HG03342 (cell line): ENCODE data around the gene PISD.

Experiments used
- ATAC-seq: cut with Tn5 transposase; IDR thresholded peaks from one replicate; pipeline ENCODE4 v1.9.1; 2021; ENCODE audit warnings: mild to moderate bottlenecking, moderate library complexity; ENCODE audit not compliant: unreplicated experiment

The PISD gene

DNA sequence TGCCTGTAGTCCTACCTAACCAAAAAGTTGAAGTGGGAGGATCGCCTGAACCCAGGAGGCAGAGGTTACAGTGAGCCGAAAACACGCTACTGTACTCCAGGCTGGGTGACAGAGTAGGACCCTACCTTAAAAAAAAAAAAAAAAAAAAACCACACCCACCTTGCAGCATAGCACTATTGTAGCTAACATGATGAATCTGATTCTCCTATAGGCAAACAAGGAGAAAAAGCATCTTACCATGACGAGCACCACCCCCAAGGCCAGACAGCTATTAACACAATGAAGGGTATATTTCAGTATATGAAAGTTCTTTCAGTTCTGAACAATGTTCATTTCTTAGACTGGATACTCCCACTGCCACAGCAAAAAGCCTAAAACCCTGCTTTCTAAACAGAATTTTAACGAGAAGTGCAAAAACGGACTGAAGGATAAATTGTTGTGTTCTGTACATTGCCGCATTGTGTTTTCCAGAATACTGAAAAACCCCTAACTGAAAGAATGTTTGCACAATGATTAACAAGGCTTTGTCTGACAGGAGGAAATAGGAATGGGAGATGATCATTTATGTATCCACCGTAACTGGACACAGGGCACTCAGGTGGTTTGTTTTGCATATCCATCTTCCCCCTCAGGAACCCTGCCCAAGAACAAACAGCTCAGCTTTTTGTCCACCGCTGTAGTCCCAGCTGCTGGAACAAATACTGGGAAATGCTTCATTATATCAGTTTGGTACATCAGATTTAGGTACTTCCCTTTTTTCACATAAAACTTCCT is 8.9 kb downstream of the PISD start:
- no peak for ATAC-seq

GRCh38 chr22:31652088-31652487 is 9.9 kb downstream of the PISD start:
- ATAC-seq: no peak

- no peak for ATAC-seq
These were observed 10.4 kb downstream of the PISD start for GRCh38 chr22:31651664-31652063.

DNA sequence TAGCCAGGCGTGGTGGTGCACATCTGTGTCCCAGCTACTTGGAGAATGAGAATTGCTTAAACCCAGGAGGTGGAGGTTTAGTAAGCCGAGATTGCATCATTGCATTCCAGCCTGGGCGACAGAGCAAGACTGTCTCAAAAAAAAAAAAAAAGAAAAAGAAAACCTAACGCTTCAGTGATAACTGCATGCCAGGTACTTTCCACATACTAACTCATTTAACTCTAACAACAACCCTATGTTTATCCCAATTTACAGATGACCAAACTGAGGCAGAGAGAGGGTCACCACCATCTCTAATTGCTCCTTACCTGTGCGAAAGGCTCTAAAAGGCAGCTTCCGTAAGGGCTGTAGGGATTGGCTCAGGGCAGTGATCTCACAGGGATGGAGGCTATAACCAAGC is 11.6 kb downstream of the PISD start:
- no peak for ATAC-seq

DNA sequence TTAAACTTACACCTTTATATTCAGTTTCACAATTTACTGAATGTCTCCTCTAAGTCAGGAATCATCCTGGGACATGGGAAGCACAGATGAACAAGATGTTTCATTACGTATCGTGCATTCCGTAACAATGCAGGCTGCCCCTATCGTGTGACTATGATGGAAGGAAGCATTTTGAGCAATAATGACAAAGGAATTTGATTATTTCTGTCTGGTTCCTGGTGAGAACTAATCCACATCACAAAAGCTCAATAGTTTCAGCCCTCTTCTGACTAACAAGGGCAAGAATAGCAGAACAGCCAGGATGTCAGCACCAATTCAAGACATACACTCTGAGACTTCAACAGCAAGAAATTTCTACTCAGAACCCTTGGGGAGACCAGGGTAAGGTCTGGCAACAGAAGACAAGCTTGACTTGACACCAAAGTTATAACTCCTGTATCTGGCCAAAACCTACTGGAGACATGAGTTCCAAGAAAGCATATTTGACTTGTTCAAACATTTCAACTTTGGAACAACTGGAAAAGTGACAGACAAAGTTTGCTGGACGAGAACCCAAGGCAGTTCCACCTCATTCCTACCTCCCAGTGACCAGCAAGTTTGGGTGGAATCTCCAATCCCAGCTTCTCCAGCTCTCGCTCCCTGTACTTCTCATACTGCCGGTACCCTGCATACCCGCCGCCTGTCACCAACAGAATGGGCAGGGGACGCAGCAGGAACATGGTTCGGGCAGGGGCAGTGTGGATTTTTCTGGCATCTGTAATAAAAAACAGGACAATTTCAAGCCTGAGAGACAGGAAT is 14.3 kb downstream of the PISD start:
- no peak for ATAC-seq

- ATAC-seq: no peak
These were observed 14.9 kb downstream of the PISD start for GRCh38 chr22:31647066-31647465.

DNA sequence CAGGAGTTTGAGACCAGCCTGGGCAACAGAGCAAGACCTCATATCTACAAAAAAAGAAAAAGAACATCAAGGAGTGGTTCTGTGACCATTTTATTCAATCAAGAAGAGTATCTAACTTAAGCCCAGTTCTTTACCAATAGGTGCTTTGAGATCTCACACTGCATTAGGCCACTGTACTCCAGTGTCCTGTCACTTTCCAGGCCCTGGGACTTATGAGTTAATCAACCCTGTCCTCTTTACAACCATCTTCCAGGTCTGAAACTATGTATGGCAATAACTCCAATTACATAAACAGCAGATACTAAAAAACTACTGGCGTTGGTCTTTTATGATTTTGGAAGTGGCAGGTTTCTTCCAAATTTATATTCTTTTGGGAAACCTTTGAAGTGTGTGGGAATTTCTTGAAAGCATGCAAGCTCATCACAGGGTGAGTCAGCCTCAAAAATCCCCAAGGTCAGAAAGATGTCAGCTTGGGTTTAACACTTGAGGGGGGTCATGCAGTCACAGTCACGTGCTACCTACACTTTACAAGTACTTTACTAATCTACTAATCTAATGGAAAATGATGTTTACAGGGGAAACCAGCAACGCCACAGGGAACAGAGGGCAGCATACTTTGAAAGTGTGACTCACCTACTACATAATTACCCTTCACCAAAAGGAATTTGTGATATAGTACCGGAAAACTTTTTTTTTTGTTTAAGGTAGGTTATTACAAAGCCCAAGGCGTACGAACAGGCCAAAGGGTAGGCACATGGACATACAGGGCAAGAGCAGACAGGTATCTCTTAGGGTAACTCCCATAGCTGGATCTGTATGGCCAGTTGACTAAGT is 15.6 kb downstream of the PISD start:
- ATAC-seq: no peak

DNA sequence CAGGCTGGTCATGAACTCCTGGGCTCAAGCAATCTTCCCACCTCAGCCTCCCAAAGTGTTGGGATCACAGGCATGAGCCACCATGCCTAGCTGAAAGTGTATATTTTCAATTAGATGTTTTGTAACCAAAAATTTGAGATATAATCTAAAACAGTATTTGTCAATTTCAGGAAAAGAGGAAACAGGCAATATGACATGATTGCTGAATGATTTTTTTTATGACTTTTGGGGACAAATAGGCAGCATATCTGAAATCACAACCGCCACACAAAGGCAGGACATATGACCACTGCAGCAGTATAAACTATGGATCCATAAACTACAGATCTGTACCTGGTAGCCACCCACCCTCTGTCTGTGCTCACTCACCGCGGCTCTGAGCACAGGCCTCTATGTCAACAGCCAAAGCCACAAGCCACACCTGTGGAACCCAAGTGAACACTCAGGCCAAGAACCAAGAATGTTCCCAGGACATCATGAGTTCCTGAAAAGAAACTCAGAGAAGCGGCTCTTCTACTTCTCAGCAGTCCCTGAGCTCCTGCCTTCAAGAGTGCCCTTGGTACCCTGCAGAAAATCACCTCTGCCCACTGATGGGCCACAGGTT is 22.5 kb downstream of the PISD start:
- no peak for ATAC-seq

GRCh38 chr22:31637891-31638618 is 24.0 kb downstream of the PISD start:
- ATAC-seq: no peak

- ATAC-seq: no peak
These were observed 24.5 kb downstream of the PISD start for GRCh38 chr22:31637447-31637890.

DNA sequence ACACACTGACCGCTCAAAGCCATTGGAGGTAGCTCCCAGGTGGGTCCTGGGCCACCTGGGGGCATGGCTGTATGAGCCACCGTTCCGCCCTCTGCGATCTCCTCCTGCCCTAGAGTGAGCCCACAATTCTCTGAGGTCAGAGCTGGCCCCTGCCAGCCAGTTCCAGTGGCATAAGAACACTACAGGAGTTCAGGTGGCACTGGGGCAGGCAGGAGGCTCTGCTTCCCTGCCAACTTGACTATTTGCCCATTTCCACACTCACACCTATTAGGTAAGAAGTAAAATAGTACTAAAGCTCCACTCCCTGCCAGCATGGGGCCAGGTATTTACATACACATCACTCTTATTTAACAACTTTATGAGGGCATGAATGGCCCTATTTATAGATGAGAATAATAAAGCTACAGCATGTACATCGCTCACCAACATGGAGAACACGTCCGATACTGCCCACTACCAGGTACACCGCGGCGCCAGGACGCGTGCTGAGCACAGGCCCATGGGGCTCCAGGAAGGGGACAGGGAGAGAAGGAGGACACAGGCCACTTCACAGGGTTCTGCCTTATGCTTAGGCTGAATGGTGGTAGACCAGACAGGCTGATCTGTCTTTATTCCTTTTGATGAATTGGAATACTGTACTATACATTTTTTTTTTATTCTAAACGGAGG is 26.2 kb downstream of the PISD start:
- no peak for ATAC-seq

DNA sequence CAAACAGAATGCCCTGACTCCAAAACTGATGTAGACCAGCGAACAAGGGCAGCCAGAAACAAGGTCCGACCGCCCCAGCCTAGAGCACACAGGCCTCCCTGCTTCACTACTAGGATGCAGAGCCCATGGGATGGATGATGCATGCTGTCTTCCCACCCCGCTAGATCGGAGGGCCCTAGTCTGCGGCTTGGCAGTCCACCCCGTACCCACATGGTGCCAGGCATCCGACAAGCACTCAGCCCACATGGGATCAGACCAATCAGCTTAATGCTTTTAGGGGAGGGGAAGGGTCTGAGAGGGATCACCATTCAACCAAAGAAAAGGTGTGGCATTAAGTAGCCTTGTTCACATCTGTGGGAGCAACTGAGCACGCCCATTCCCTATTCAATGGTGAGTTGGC is 30.6 kb downstream of the PISD start:
- ATAC-seq: no peak

DNA sequence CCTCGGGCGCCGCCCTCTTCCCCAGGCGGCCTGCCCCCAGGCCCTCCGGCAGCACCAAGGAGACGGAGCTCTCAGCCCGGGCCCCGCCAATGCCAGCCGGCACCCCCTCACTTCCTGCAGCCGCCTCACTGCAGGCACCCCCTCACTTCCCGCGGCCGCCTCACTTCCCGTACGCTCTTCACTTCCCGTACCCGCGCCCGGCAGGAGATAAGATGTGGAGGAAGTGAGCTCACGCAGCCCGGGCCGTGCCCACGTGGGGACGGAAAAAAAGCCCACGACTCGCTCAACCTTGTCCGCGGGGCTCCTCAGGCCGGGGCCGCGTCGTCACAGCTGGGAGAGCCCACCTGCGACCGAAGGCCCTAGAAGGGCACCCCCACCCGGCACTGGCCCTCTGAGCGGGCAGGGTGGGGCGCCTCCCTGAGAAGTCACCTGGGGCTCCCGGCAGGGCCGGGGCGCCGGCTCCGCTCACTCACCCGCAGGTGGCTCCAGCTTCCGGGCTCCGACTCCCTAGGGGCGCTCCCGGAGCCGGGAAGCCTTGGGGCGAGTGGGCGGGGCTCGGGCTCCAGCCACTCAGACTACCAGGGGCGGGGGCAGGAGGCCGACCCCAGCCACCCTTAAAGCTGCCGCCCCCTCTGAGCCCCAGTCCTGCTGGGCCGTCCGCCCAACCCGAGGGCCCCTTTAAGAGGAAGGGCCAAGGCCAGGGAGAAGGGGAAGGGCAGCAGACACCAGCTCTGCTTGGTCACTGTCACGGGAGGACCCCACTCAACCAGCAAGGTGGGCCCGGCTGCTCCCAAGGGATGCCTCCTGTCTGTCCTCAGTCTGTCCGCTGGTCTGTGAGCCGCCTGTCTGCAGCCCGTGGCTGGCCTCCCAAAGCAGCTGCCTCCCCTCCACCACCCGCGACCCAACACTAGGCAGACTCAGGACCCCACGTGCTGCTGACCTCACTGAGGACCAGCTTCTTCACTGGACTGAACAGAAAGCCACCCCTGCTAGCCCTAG is 31.4 kb downstream of the PISD start:
- peak; percentile 55 for ATAC-seq

GRCh38 chr22:31629741-31630184 is 32.3 kb downstream of the PISD start:
- no peak for ATAC-seq

GRCh38 chr22:31628969-31629708 is 32.9 kb downstream of the PISD start:
- ATAC-seq: no peak

GRCh38 chr22:31628362-31628761 is 33.7 kb downstream of the PISD start:
- no peak for ATAC-seq

- ATAC-seq: no peak
These were observed 34.7 kb downstream of the PISD start for GRCh38 chr22:31627223-31627731.
